ENCODE data around the gene IL22RA1.
A peak's percentile ranks its signal among the peaks of the same experiment; 100 is the strongest.

IL22RA1 gene

GRCh38 chr1:24154215-24154614 lies 11.3 kb upstream of the IL22RA1 start:
- H3K4me3 Mint-ChIP-seq = no peak overlapping the region
- H3K9me3 Mint-ChIP-seq (ENCODE audit: low read depth) = no peaks in the 10 kb centered on the region
- H3K27me3 Mint-ChIP-seq = peaks cover 11% of the 10 kb centered on the region

GRCh38 chr1:24152631-24153494 lies 9.9 kb upstream of the IL22RA1 start:
- peaks cover 2% of the 10 kb centered on the region for H3K36me3 Mint-ChIP-seq
- no peak overlapping the region for H3K27ac Mint-ChIP-seq
- no peaks in the 10 kb centered on the region for H3K9me3 Mint-ChIP-seq (ENCODE audit: low read depth)
- H3K4me1 Mint-ChIP-seq (ENCODE audit: low read depth) = peaks cover 17% of the 10 kb centered on the region
- H3K4me3 Mint-ChIP-seq = no peak overlapping the region
- H3K27me3 Mint-ChIP-seq = peaks cover 11% of the 10 kb centered on the region

More at GRCh38 chr1:24154215-24154614, 11.3 kb upstream of the IL22RA1 start:
- peaks cover 17% of the 10 kb centered on the region for H3K4me1 Mint-ChIP-seq (ENCODE audit: low read depth)
- H3K27ac Mint-ChIP-seq = no peak overlapping the region
- H3K36me3 Mint-ChIP-seq = peaks cover 2% of the 10 kb centered on the region

- H3K4me3 Mint-ChIP-seq = peak overlapping the region; percentile 79
- no peaks in the 10 kb centered on the region for H3K36me3 Mint-ChIP-seq
- no peak overlapping the region for H3K27ac Mint-ChIP-seq
- H3K4me1 Mint-ChIP-seq (ENCODE audit: low read depth) = peaks cover 17% of the 10 kb centered on the region
- H3K9me3 Mint-ChIP-seq (ENCODE audit: low read depth) = no peaks in the 10 kb centered on the region
- peaks cover 12% of the 10 kb centered on the region for H3K27me3 Mint-ChIP-seq
These were observed 8.2 kb upstream of the IL22RA1 start for GRCh38 chr1:24151175-24151533.

GRCh38 chr1:24150234-24151174 lies 7.6 kb upstream of the IL22RA1 start:
- H3K4me3 Mint-ChIP-seq = peak overlapping the region; percentile 79
- no peaks in the 10 kb centered on the region for H3K36me3 Mint-ChIP-seq
- peaks cover 17% of the 10 kb centered on the region for H3K4me1 Mint-ChIP-seq (ENCODE audit: low read depth)
- no peaks in the 10 kb centered on the region for H3K9me3 Mint-ChIP-seq (ENCODE audit: low read depth)
- H3K27me3 Mint-ChIP-seq = peaks cover 12% of the 10 kb centered on the region
- H3K27ac Mint-ChIP-seq = no peak overlapping the region

- no peaks in the 10 kb centered on the region for H3K9me3 Mint-ChIP-seq (ENCODE audit: low read depth)
- H3K27me3 Mint-ChIP-seq = peaks cover 12% of the 10 kb centered on the region
- no peaks in the 10 kb centered on the region for H3K36me3 Mint-ChIP-seq
- H3K27ac Mint-ChIP-seq = no peak overlapping the region
- peak overlapping the region; percentile 79 for H3K4me3 Mint-ChIP-seq
- H3K4me1 Mint-ChIP-seq (ENCODE audit: low read depth) = peaks cover 17% of the 10 kb centered on the region
These were observed 6.9 kb upstream of the IL22RA1 start for GRCh38 chr1:24149866-24150233.

GRCh38 chr1:24147816-24148215 lies 4.9 kb upstream of the IL22RA1 start:
- no peaks in the 10 kb centered on the region for H3K36me3 Mint-ChIP-seq
- H3K4me1 Mint-ChIP-seq (ENCODE audit: low read depth) = peaks cover 17% of the 10 kb centered on the region
- no peak overlapping the region for H3K4me3 Mint-ChIP-seq
- H3K27ac Mint-ChIP-seq = no peak overlapping the region
- peaks cover 12% of the 10 kb centered on the region for H3K27me3 Mint-ChIP-seq
- no peaks in the 10 kb centered on the region for H3K9me3 Mint-ChIP-seq (ENCODE audit: low read depth)

- H3K27me3 Mint-ChIP-seq = peaks cover 12% of the 10 kb centered on the region
- peaks cover 17% of the 10 kb centered on the region for H3K4me1 Mint-ChIP-seq (ENCODE audit: low read depth)
- no peak overlapping the region for H3K4me3 Mint-ChIP-seq
These were observed 4.3 kb upstream of the IL22RA1 start for GRCh38 chr1:24147194-24147593.

GRCh38 chr1:24141311-24141997 lies 1.5 kb downstream of the IL22RA1 start:
- H3K4me3 Mint-ChIP-seq = no peak overlapping the region
- no peaks in the 10 kb centered on the region for H3K9me3 Mint-ChIP-seq (ENCODE audit: low read depth)
- no peaks in the 10 kb centered on the region for H3K36me3 Mint-ChIP-seq
- H3K27ac Mint-ChIP-seq = no peak overlapping the region
- H3K27me3 Mint-ChIP-seq = no peaks in the 10 kb centered on the region
- no peaks in the 10 kb centered on the region for H3K4me1 Mint-ChIP-seq (ENCODE audit: low read depth)

More at GRCh38 chr1:24147194-24147593, 4.3 kb upstream of the IL22RA1 start:
- Mint-ChIP-seq H3K27ac (no peak overlapping the region), H3K9me3 (ENCODE audit: low read depth) (no peaks in the 10 kb centered on the region), H3K36me3 (no peaks in the 10 kb centered on the region)

- Mint-ChIP-seq H3K4me3 (no peak overlapping the region), H3K9me3 (ENCODE audit: low read depth) (no peaks in the 10 kb centered on the region), H3K4me1 (ENCODE audit: low read depth) (no peaks in the 10 kb centered on the region), H3K27me3 (no peaks in the 10 kb centered on the region), H3K27ac (no peak overlapping the region), H3K36me3 (no peaks in the 10 kb centered on the region)
These were observed 2.2 kb downstream of the IL22RA1 start for GRCh38 chr1:24140741-24141181.

- Mint-ChIP-seq H3K27me3 (no peaks in the 10 kb centered on the region), H3K4me3 (no peak overlapping the region), H3K27ac (no peak overlapping the region), H3K36me3 (no peaks in the 10 kb centered on the region), H3K4me1 (ENCODE audit: low read depth) (no peaks in the 10 kb centered on the region), H3K9me3 (ENCODE audit: low read depth) (no peaks in the 10 kb centered on the region)
These were observed 3.0 kb downstream of the IL22RA1 start for GRCh38 chr1:24139841-24140425.

- no peak overlapping the region for H3K4me3 Mint-ChIP-seq
- H3K27me3 Mint-ChIP-seq = no peaks in the 10 kb centered on the region
- no peaks in the 10 kb centered on the region for H3K36me3 Mint-ChIP-seq
- no peak overlapping the region for H3K27ac Mint-ChIP-seq
- H3K9me3 Mint-ChIP-seq (ENCODE audit: low read depth) = no peaks in the 10 kb centered on the region
- H3K4me1 Mint-ChIP-seq (ENCODE audit: low read depth) = no peaks in the 10 kb centered on the region
These were observed 3.8 kb downstream of the IL22RA1 start for GRCh38 chr1:24139222-24139489.

- Mint-ChIP-seq H3K36me3 (no peaks in the 10 kb centered on the region), H3K27me3 (no peaks in the 10 kb centered on the region), H3K27ac (no peak overlapping the region), H3K4me1 (ENCODE audit: low read depth) (no peaks in the 10 kb centered on the region), H3K4me3 (no peak overlapping the region), H3K9me3 (ENCODE audit: low read depth) (no peaks in the 10 kb centered on the region)
These were observed 4.3 kb downstream of the IL22RA1 start for GRCh38 chr1:24138476-24139221.

- H3K27me3 Mint-ChIP-seq = no peaks in the 10 kb centered on the region
- no peaks in the 10 kb centered on the region for H3K9me3 Mint-ChIP-seq (ENCODE audit: low read depth)
- H3K27ac Mint-ChIP-seq = no peak overlapping the region
- no peaks in the 10 kb centered on the region for H3K36me3 Mint-ChIP-seq
- H3K4me1 Mint-ChIP-seq (ENCODE audit: low read depth) = no peaks in the 10 kb centered on the region
- H3K4me3 Mint-ChIP-seq = no peak overlapping the region
These were observed 5.9 kb downstream of the IL22RA1 start for GRCh38 chr1:24136956-24137539.

GRCh38 chr1:24134376-24134775 lies 8.6 kb downstream of the IL22RA1 start:
- H3K4me1 Mint-ChIP-seq (ENCODE audit: low read depth) = no peaks in the 10 kb centered on the region
- H3K27me3 Mint-ChIP-seq = no peaks in the 10 kb centered on the region
- H3K36me3 Mint-ChIP-seq = peaks cover 5% of the 10 kb centered on the region
- H3K27ac Mint-ChIP-seq = no peak overlapping the region
- no peak overlapping the region for H3K4me3 Mint-ChIP-seq
- peaks cover 10% of the 10 kb centered on the region for H3K9me3 Mint-ChIP-seq (ENCODE audit: low read depth)

Data from activated naive CD8-positive, alpha-beta T cell (primary cell).